ENCODE measurements around the gene TAS1R1.

Gene TAS1R1

DNA sequence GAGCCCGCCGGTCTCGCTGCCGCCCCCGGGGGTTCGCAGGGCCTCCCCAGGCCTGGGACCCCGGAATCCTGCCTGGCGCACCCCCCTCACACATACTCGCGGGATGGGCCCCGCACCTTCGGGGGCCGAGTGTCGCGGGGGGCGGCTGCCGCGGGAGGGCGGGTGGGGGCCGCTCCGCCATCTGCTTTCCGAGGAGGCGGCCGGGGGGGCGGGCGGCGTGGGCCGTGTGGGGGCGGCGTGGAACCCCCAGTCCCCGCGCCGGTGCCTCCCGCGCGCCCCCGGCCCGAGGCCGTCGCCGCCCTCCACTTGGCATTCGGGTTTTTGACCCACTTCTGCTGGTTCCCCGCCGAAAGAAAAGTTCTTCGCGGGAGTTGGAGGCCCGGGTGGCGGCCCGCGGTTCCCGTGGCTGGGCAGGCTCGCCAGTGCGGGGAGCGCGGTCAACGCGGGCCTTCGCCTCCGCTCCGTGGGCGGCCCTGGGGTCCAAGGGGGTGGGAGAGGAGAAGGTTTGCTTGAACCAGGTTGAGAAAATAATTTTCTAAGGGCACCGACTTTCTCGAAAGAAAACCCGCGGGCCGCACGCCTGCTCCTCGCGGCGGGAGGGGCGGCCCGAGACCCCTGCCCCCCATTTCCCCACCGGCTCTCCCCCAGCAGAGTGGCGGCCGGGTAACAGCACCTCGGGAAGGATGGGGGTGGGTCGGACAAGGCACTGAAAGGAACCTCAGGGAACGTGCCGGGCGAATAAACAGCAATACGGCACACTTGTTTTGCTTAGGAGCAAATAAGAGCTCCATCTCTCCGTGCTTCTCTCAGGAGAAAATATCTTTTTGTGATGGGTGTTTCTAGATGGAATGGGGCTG, 60.0 kb downstream of the TAS1R1 start:
- peak overlapping the region; percentile 56; the same call in 1 of the 2 replicates for H3K27ac ChIP-seq (ENCODE audit: low read depth, low read length)
- peak overlapping the region; percentile 78 for H3K9ac ChIP-seq (ENCODE audit: low read length)
- H3K9me3 ChIP-seq (ENCODE audit: control insufficient read depth, insufficient read depth, low read depth, low read length): no peaks in the 10 kb centered on the region
- no peaks in the 10 kb centered on the region for H3K4me1 ChIP-seq (ENCODE audit: control insufficient read depth, insufficient read depth, low read length)
- peak overlapping the region; percentile 48 for H3K4me3 ChIP-seq (ENCODE audit: low read depth, low read length)
- no peaks in the 10 kb centered on the region; the same call in 1 of the 2 replicates for H3K27me3 ChIP-seq (ENCODE audit: control insufficient read depth, insufficient read depth, low read length)
- H3K36me3 ChIP-seq (ENCODE audit: control insufficient read depth, insufficient read depth, low read length): peaks cover 34% of the 10 kb centered on the region

DNA sequence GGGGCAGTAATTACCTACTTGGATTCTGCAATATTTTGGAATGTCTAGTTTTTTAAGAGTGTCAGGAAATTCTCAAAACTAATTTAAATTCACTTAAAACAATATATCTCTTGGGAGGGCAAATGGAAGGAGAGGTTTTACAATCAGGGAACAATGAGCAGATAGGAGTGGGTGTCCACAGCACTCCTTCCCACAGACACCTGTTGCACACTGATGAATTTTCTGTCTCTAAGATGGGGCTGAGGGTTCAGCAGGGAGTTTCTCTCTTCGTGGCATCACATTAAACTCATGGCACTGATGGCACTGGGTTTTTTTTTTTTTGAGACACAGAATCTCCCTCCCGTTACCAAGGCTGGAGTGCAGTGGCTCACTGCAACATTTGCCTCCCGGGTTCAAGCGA, 63.9 kb downstream of the TAS1R1 start:
- no peak overlapping the region for H3K27ac ChIP-seq (ENCODE audit: low read depth, low read length)
- H3K36me3 ChIP-seq (ENCODE audit: control insufficient read depth, insufficient read depth, low read length): peaks cover 73% of the 10 kb centered on the region
- H3K4me1 ChIP-seq (ENCODE audit: control insufficient read depth, insufficient read depth, low read length): no peaks in the 10 kb centered on the region
- no peak overlapping the region for H3K9ac ChIP-seq (ENCODE audit: low read length)
- H3K9me3 ChIP-seq (ENCODE audit: control insufficient read depth, insufficient read depth, low read depth, low read length): no peaks in the 10 kb centered on the region
- H3K27me3 ChIP-seq (ENCODE audit: control insufficient read depth, insufficient read depth, low read length): no peaks in the 10 kb centered on the region
- H3K4me3 ChIP-seq (ENCODE audit: low read depth, low read length): no peak overlapping the region

DNA sequence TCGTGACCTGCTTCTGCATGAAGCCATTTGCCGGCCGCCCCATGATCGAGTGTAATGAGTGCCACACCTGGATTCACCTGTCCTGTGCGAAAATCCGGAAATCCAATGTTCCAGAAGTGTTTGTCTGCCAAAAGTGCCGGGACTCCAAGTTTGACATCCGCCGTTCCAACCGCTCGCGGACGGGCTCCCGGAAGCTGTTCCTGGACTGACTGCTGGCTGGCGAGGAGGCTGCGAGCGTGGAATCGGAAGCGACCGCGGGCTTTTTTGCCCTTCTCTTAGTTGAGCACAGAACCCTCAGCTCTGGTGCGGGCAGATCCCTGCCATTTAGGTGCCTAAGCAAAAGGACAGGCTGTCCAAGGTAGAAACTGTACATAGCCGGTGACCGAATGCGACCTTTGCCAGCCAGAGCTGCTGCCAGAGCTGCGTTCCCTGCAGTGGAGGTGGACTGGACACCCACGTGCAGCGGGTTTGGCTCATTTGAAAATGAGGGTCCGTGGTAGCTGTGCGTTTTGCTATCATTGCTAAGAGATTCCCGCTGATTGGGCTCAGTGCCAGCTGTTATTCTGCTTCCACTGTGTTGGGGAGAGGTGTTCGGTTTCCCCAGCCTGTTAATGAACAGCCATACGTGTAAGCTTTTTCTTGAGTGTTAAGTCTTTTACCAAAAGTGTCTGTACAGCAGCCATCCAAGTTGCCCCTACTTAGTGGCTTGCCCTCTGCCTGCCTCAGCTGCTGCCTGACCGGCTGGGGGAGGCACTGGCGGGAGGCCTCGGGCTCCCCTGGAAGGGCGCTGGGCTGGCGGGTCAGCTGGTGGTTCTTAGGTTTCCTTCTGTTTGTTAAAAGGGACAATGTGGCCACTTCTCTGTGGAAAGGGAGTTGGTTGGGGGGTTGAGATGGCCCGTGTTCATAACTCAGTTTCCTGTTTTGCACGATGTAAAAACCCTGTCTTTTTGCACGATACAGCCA, 66.6 kb downstream of the TAS1R1 start:
- Histone ChIP-seq H3K4me1 (ENCODE audit: control insufficient read depth, insufficient read depth, low read length) (peaks cover 4% of the 10 kb centered on the region; the same call in 1 of the 2 replicates), H3K27me3 (ENCODE audit: control insufficient read depth, insufficient read depth, low read length) (no peaks in the 10 kb centered on the region), H3K27ac (ENCODE audit: low read depth, low read length) (no peak overlapping the region), H3K4me3 (ENCODE audit: low read depth, low read length) (no peak overlapping the region), H3K9ac (ENCODE audit: low read length) (no peak overlapping the region), H3K9me3 (ENCODE audit: control insufficient read depth, insufficient read depth, low read depth, low read length) (no peaks in the 10 kb centered on the region), H3K36me3 (ENCODE audit: control insufficient read depth, insufficient read depth, low read length) (peaks cover 71% of the 10 kb centered on the region)

DNA sequence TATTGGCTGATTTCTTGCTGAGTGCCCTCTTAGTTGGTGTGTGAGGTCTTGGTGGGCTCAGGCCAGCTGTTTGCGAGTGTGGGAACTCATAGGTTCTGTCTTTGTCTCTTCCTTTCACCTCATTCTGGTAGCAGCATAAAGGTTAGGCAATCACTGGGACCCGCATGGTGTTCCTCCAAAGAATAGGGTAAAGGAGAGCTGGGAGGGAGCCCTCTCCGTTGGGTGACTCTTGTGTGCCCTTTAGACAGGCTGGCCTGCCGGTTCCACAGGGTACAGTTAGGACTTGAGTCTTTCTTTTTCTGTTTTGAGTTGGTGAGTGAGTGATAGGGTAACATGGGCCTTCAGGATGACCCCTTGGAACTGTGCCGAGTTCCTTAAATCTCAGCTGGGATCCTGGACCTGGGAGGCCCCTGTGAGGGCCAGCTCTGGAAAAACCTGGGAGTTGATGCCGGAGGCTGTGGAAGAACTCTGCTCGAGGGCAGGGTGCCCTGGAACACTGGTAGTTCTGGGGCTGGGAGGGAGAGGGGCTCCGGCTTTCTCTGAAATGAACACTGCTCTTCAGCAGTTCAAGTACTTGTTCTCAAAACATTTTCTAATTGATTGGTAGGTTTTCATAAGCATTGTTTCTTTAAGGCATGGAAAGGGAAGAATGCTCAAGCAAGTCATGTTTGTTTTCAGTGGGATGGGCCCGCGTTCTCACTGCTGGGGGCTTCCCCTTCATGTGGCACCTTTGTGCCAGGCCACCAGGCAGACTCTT, 67.5 kb downstream of the TAS1R1 start:
- Histone ChIP-seq H3K27me3 (ENCODE audit: control insufficient read depth, insufficient read depth, low read length) (no peaks in the 10 kb centered on the region), H3K4me1 (ENCODE audit: control insufficient read depth, insufficient read depth, low read length) (peaks cover 4% of the 10 kb centered on the region; the same call in 1 of the 2 replicates), H3K36me3 (ENCODE audit: control insufficient read depth, insufficient read depth, low read length) (peaks cover 72% of the 10 kb centered on the region), H3K9ac (ENCODE audit: low read length) (no peak overlapping the region), H3K27ac (ENCODE audit: low read depth, low read length) (no peak overlapping the region), H3K4me3 (ENCODE audit: low read depth, low read length) (no peak overlapping the region), H3K9me3 (ENCODE audit: control insufficient read depth, insufficient read depth, low read depth, low read length) (no peaks in the 10 kb centered on the region)

DNA sequence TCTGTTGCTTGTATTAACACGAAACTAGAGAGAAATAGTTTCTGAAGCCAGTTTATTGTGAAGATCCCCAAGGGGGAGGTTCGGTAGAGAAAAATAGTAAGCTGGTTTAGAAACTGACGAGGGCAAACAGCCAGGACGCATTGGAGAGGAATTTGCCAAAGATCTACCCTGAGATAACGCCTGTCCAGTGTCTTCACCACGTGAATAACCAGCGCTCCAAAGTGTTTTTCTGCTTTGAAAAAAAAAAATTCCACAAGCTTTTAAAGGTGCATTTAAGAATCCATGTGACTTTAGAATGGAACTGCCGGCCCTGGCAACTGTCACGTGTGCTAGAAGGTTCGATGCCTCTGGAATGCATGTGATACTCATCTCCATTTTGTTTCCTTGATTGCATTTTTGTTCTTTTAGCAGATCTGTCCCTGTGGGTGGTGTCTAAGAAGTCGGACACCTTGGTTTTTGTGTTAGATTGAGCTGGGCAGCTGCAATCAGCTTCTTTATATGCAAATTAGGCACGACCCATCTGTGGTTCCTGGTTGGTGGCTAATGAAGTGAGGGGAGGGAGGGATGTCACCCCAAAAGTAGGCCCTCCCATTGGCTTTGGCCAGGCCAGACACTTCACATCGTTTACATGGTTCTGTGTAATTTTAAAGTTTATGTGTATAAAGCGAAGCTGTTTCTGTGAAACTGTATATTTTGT, 68.3 kb downstream of the TAS1R1 start:
- Histone ChIP-seq H3K4me1 (ENCODE audit: control insufficient read depth, insufficient read depth, low read length) (peaks cover 4% of the 10 kb centered on the region; the same call in 1 of the 2 replicates), H3K27me3 (ENCODE audit: control insufficient read depth, insufficient read depth, low read length) (no peaks in the 10 kb centered on the region), H3K9ac (ENCODE audit: low read length) (no peak overlapping the region), H3K9me3 (ENCODE audit: control insufficient read depth, insufficient read depth, low read depth, low read length) (no peaks in the 10 kb centered on the region), H3K27ac (ENCODE audit: low read depth, low read length) (no peak overlapping the region), H3K4me3 (ENCODE audit: low read depth, low read length) (no peak overlapping the region), H3K36me3 (ENCODE audit: control insufficient read depth, insufficient read depth, low read length) (peaks cover 72% of the 10 kb centered on the region)

DNA sequence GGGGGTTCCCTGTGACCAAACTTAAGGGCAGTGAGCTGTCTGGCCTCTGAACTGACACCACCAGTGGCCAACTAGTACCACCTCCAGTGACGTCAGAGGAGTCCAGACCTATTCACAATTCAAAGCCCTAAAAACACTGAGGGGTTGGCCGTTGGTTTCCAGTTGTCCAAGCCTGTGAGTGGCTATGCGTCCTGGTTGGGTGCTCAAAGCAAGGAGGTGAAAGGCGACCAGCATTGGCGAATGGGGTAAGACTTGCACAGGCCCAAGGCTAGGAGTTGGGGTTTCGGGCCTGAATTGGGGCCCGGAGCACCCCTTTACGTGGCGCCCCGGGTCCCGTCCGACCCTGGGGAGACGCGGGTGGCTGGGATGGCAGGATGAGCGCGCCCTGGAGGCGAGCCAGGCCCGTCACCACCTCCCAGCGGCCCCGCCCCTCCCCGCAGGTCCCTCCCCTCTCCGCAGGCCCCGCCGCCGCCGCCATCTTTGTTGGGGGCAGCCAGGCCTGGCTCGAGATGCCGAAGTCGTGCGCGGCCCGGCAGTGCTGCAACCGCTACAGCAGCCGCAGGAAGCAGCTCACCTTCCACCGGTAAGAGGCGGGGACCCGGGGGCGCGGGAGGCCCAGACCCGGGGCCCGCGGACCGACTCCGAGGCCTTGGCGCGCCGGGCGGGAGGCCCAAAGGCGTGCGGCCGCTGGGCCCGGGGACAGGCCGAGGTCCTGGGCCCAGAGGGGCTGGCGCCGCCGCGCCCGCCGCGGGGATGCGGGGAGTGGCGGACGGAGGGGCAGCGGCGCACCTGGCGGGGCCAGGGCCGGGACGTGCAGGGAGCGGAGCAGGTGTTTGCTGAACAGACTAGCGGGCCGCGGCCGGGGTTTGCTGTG, 69.8 kb downstream of the TAS1R1 start, which contains the start of gene THAP3:
THAP3 (plus strand) TSS at position 159 of the 874 bp plus-strand sequence; CDS start at position 510, 351 bp downstream.
- H3K9me3 ChIP-seq (ENCODE audit: control insufficient read depth, insufficient read depth, low read depth, low read length): no peaks in the 10 kb centered on the region
- peak within 1 kb of the TSS; percentile 95 for H3K4me3 ChIP-seq (ENCODE audit: low read depth, low read length)
- H3K27ac ChIP-seq (ENCODE audit: low read depth, low read length): peak within 1 kb of the TSS; percentile 34; the same call in 1 of the 2 replicates
- H3K36me3 ChIP-seq (ENCODE audit: control insufficient read depth, insufficient read depth, low read length): peaks cover 74% of the 10 kb centered on the region
- peak within 1 kb of the TSS; percentile 77 for H3K9ac ChIP-seq (ENCODE audit: low read length)
- H3K4me1 ChIP-seq (ENCODE audit: control insufficient read depth, insufficient read depth, low read length): peaks cover 4% of the 10 kb centered on the region; the same call in 1 of the 2 replicates
- H3K27me3 ChIP-seq (ENCODE audit: control insufficient read depth, insufficient read depth, low read length): no peaks in the 10 kb centered on the region

DNA sequence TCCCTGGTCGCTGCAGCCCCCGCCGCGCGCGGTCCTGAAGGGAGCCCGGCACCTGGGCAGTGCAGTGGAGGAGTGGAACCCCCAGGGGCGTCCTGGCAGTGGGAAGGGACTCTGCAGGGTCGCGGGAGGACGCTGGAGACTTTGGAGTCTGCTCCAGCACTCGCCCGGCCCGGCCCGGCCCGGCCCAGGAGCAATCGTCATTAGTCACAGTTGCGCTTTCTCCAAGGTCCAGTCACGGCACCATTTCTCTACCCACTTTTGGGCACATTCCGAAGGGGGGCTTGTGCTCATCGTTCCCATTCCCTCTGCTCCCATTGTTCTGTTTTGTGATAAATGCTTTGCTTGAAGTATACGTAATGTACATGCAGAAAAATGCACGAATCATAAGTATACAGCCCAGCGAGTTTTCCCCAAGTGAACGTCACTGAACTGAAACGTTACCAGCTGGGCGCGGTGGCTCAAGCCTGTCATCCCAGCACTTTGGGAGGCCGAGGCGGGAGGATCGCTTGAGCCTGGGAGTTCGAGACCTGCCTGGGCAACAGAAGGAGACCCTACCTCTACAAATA, 70.6 kb downstream of the TAS1R1 start:
- peak overlapping the region; percentile 34; the same call in 1 of the 2 replicates for H3K27ac ChIP-seq (ENCODE audit: low read depth, low read length)
- peaks cover 4% of the 10 kb centered on the region; the same call in 1 of the 2 replicates for H3K4me1 ChIP-seq (ENCODE audit: control insufficient read depth, insufficient read depth, low read length)
- peaks cover 69% of the 10 kb centered on the region for H3K36me3 ChIP-seq (ENCODE audit: control insufficient read depth, insufficient read depth, low read length)
- H3K9ac ChIP-seq (ENCODE audit: low read length): peak overlapping the region; percentile 77
- peak overlapping the region; percentile 95 for H3K4me3 ChIP-seq (ENCODE audit: low read depth, low read length)
- no peaks in the 10 kb centered on the region for H3K9me3 ChIP-seq (ENCODE audit: control insufficient read depth, insufficient read depth, low read depth, low read length)
- no peaks in the 10 kb centered on the region for H3K27me3 ChIP-seq (ENCODE audit: control insufficient read depth, insufficient read depth, low read length)

DNA sequence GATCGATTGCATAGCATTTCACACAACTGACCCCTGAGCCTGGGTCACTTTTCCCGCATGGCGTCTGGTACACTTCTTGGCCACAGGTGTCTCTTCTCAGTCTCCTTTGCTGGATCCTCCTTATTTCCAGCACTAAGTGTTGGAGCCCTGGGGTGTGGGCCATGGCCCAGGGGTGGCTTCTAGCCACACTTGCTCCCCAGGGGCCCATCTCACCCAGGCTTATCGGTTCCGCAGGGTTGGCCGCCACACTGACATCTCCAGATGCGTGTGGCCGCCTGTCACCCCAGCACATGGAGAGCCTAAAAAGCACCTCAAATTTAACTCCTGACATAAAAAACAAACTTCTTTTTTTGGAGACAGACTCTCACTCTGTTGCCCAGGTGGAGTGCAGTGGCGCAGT, 71.9 kb downstream of the TAS1R1 start:
- Histone ChIP-seq H3K27me3 (ENCODE audit: control insufficient read depth, insufficient read depth, low read length) (no peaks in the 10 kb centered on the region), H3K4me1 (ENCODE audit: control insufficient read depth, insufficient read depth, low read length) (peaks cover 4% of the 10 kb centered on the region; the same call in 1 of the 2 replicates), H3K27ac (ENCODE audit: low read depth, low read length) (no peak overlapping the region), H3K9me3 (ENCODE audit: control insufficient read depth, insufficient read depth, low read depth, low read length) (no peaks in the 10 kb centered on the region), H3K36me3 (ENCODE audit: control insufficient read depth, insufficient read depth, low read length) (peaks cover 56% of the 10 kb centered on the region), H3K9ac (ENCODE audit: low read length) (no peak overlapping the region), H3K4me3 (ENCODE audit: low read depth, low read length) (no peak overlapping the region)

DNA sequence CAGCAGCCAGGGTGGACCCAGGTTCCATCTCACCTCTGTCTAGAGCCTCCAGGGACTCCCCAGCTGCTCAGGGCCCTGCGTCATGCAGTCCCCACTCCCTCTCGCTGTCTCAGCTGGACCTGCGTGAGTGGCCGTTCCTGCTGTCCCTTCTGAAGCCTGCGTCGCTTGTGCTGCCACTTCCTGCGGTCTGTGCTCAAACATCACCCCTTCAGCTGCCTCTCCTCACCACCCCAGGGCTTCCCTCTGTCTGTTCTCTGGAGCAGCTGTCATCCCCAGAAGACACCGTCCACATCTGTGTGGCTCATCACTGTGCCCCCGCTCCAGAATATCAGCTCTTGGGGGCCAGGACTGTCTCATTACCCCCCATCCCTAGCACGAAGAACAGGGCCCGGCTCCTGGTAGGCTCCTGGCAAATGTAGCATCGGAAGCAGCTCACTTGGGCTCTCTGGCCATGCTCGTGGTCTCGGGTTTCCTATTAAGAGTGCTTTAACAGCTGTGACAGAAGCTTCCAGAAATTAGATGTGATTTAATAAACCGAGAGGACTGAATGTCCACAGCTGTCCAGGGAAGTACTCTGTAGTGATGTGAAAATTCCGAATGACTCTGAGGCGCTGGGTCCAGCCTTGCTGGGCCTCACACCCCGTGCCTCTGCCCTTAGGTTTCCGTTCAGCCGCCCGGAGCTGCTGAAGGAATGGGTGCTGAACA, 72.9 kb downstream of the TAS1R1 start:
- Histone ChIP-seq H3K27me3 (ENCODE audit: control insufficient read depth, insufficient read depth, low read length) (no peaks in the 10 kb centered on the region), H3K27ac (ENCODE audit: low read depth, low read length) (no peak overlapping the region), H3K9ac (ENCODE audit: low read length) (peak overlapping the region; percentile 48), H3K4me1 (ENCODE audit: control insufficient read depth, insufficient read depth, low read length) (peaks cover 4% of the 10 kb centered on the region; the same call in 1 of the 2 replicates), H3K4me3 (ENCODE audit: low read depth, low read length) (no peak overlapping the region), H3K9me3 (ENCODE audit: control insufficient read depth, insufficient read depth, low read depth, low read length) (no peaks in the 10 kb centered on the region), H3K36me3 (ENCODE audit: control insufficient read depth, insufficient read depth, low read length) (peaks cover 56% of the 10 kb centered on the region)

Measured in HUES6 (cell line).